GM18499 (cell line): ENCODE data around the gene RRP12.
"Not testable (repeated sequence)": the region's sequence is repeated elsewhere in the genome, so short reads cannot be mapped to it uniquely, and the experiment has no call there.

Source experiments
- ATAC-seq: cut with Tn5 transposase; IDR thresholded peaks from one replicate; pipeline ENCODE4 v1.9.1; 2021; ENCODE audit warnings: moderate number of reproducible peaks; ENCODE audit not compliant: insufficient read depth, unreplicated experiment

The RRP12 gene

GRCh38 chr10:97343664-97344063 is 57.5 kb downstream of the RRP12 start:
- ATAC-seq, result not testable (repeated sequence)

GRCh38 chr10:97341416-97341815 is 59.7 kb downstream of the RRP12 start:
- ATAC-seq, result no peak

GRCh38 chr10:97338041-97338440 is 63.1 kb downstream of the RRP12 start:
- ATAC-seq, result no peak

GRCh38 chr10:97336942-97337831 is 64.0 kb downstream of the RRP12 start:
- ATAC-seq, result no peak

- ATAC-seq, result no peak
Measured at GRCh38 chr10:97336446-97336845, 64.7 kb downstream of the RRP12 start.

GRCh38 chr10:97336006-97336405 is 65.1 kb downstream of the RRP12 start:
- no peak for ATAC-seq

GRCh38 chr10:97335188-97335619 is 65.9 kb downstream of the RRP12 start:
- no peak for ATAC-seq

- no peak for ATAC-seq
Measured at GRCh38 chr10:97334370-97335175, 66.6 kb downstream of the RRP12 start, which contains the start of gene FRAT2. TSS of gene FRAT2 (minus strand) at chr10:97334729. CDS start at chr10:97334572, 157 bp downstream.

GRCh38 chr10:97333601-97334369 is 67.4 kb downstream of the RRP12 start:
- ATAC-seq, result no peak

GRCh38 chr10:97333351-97333600 is 67.9 kb downstream of the RRP12 start:
- ATAC-seq, result no peak

GRCh38 chr10:97332591-97333350 is 68.4 kb downstream of the RRP12 start:
- no peak for ATAC-seq

- ATAC-seq, result no peak
Measured at GRCh38 chr10:97331153-97331703, 69.9 kb downstream of the RRP12 start.

- ATAC-seq, result no peak
Measured at GRCh38 chr10:97329766-97330165, 71.4 kb downstream of the RRP12 start.

- no peak for ATAC-seq
Measured at GRCh38 chr10:97328646-97329453, 72.3 kb downstream of the RRP12 start.

- ATAC-seq, result no peak
Measured at GRCh38 chr10:97327348-97328294, 73.5 kb downstream of the RRP12 start.

- ATAC-seq, result no peak
Measured at GRCh38 chr10:97325754-97326153, 75.4 kb downstream of the RRP12 start.

GRCh38 chr10:97323501-97323900 is 77.6 kb downstream of the RRP12 start:
- ATAC-seq, result no peak

- no peak for ATAC-seq
Measured at GRCh38 chr10:97321804-97322190, 79.3 kb downstream of the RRP12 start.
